HG03571 (cell line): ENCODE data around the gene TNFSF9.

Experiments used
- ATAC-seq: cut with Tn5 transposase; IDR thresholded peaks from one replicate; pipeline ENCODE4 v1.9.1; 2021; ENCODE audit not compliant: unreplicated experiment

The TNFSF9 gene

GRCh38 chr19:6530386-6531162, at the start of gene TNFSF9:
Gene TNFSF9 (plus strand): TSS chr19:6531026. CDS start chr19:6531037, 11 bp downstream.
- ATAC-seq = peak; percentile 20

GRCh38 chr19:6481541-6482342, 49.1 kb upstream of the TNFSF9 start, which contains the start of gene DENND1C:
Gene DENND1C (minus strand): TSS chr19:6481787. CDS start chr19:6481695, 92 bp downstream.
- peak; percentile 62 for ATAC-seq

- no peak for ATAC-seq
These were observed 48.5 kb upstream of the TNFSF9 start for GRCh38 chr19:6482343-6482686.

- no peak for ATAC-seq
These were observed 47.6 kb upstream of the TNFSF9 start for GRCh38 chr19:6483235-6483634.

- ATAC-seq = no peak
These were observed 46.6 kb upstream of the TNFSF9 start for GRCh38 chr19:6484230-6484629.

GRCh38 chr19:6484831-6485230, 46.0 kb upstream of the TNFSF9 start:
- ATAC-seq = no peak

GRCh38 chr19:6489278-6490061, 41.4 kb upstream of the TNFSF9 start:
- ATAC-seq = no peak

- ATAC-seq = no peak
These were observed 40.7 kb upstream of the TNFSF9 start for GRCh38 chr19:6490134-6490533.

GRCh38 chr19:6491802-6492592, 38.8 kb upstream of the TNFSF9 start:
- ATAC-seq = no peak

GRCh38 chr19:6494438-6495036, 36.3 kb upstream of the TNFSF9 start:
- ATAC-seq = no peak

GRCh38 chr19:6495947-6496346, 34.9 kb upstream of the TNFSF9 start:
- ATAC-seq = no peak

GRCh38 chr19:6498294-6499036, 32.4 kb upstream of the TNFSF9 start:
- ATAC-seq = no peak

GRCh38 chr19:6499052-6499790, 31.6 kb upstream of the TNFSF9 start:
- no peak for ATAC-seq

GRCh38 chr19:6500837-6501739, 29.7 kb upstream of the TNFSF9 start:
- no peak for ATAC-seq

GRCh38 chr19:6501740-6502648, 28.8 kb upstream of the TNFSF9 start, which contains the start of gene TUBB4A:
Gene TUBB4A (minus strand): TSS chr19:6502309. CDS start chr19:6502212, 97 bp downstream.
- ATAC-seq = no peak

- ATAC-seq = no peak
These were observed 27.2 kb upstream of the TNFSF9 start for GRCh38 chr19:6503407-6504201.
